NCI-H2107 treated with DMSO at 0.1 percent for 48 hours (cell line): ENCODE results near the gene CAPN8.

Source experiments
- DNase-seq: peaks from one replicate; lab custom pipeline; 2025; ENCODE audit not compliant: unreplicated experiment; lab: John Stamatoyannopoulos, UW

The CAPN8 gene

DNA sequence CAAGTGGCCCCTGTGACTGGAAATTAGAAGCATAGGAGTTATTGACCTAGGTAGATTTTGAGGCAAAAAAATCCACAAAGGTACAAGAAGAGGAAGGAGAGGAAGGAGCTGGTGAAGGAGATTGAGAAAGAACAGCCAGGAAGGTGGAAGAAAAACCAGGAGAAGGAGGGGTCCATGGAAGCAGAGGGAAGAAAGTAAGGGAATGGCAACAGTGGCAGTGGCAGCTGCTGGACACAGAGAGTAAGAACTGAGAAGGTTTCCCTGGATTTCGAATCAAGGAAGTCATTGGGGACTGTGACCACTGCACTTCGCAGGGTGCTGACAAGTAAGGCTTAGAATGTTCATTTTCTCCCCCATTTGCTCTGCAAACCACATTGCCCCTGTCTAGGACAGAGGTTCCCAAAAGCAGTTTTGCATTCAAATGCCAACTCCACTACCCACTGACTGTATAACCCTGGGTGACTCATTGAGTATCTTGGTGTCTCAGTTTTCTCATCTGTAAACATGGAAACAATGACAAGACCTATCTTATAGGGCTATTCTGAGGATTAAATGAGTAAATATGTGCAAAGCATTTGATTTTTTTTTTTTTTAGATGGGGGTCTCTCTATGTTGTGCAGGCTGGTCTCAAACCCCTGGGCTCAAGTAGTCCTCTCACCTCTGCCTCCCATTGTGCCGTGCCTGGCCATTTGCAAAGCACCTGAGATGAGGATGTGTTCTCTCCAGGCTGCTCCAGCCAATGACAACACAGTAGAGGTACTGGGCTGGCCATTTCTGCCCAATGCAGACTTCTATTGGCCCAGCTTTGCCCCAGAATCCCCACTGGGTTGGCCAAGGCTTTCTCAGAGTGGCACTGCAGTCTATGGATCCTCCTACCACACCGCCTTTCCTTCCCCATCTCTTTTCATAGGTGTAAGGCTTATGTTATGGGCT, 37.5 kb upstream of the CAPN8 start:
- no peak for DNase-seq

DNA sequence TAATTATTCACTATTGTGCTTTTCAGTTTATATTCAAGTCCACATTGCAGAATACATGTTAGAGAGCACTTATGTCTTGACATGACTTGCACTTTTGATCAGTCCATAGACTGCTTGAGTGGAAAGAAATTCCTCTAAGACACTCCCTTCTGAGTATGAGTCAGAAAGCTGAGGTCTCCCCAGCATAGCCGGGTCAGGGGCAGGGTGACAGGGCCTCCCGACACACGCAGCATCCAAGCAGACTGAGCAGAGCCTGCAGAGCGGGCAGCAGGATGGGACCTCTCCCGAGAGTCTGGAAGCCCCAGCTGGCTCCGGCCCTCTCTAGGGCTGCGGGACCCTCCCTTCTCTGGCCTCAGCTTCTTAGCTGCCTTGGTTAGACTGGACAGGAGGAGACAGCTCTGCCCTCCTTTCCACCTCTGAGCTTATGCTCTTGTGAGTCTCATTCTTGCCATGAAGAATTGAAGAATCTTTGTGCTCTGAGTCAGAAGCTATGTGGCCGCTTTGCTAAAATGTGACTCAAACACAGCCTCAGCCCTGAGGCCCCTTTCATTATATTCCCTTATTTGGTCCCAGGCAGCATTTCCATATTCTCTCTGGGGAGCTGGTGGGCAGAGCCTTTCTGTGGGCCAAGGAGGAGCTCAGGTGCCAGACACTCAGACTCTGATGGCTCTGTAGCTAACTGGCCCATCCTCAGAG, 35.6 kb upstream of the CAPN8 start:
- DNase-seq, result no peak

DNA sequence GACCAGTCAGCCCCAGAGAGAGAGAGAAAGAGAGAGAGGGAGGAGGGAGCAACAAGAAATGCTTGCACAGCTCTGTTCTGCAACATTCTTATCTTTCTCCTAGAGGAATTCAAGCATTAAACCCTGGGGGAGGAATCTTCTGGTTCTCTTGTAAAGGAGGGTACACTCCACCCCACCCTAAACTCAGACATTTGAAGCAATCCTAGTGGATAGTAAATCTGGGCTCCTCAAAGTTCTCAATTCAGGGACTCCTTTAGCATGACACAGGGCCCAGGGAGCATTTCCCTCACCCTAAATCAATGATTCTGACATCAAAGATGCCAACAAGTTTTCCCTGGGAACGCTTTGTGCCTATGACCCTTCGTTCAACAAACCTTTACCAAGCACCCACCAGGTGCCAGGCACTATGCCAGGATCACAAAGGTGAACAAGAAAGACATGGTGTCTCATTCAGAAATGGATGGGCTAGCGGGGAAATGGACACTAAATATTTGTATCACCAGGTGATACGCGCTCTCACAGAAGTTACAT, 35.0 kb upstream of the CAPN8 start:
- no peak for DNase-seq

DNA sequence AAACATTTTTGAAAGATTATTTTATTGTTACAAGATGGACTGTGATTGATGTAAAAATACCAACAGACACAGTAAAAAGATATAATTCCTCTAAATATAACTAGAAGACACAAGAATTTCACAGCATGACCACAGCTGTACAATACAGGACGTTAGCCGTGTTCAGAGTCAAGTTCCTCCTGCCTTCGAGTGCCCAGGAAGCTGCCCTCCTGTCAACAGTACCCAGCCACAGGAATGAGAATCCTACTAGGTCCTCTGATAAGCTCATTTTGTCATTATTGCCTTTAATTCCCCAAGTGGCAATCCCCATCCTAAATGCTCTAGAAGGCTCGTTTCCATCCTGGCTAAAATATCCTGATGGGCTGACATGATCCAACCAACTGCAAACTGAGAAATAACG, 30.4 kb upstream of the CAPN8 start:
- DNase-seq, result no peak

DNA sequence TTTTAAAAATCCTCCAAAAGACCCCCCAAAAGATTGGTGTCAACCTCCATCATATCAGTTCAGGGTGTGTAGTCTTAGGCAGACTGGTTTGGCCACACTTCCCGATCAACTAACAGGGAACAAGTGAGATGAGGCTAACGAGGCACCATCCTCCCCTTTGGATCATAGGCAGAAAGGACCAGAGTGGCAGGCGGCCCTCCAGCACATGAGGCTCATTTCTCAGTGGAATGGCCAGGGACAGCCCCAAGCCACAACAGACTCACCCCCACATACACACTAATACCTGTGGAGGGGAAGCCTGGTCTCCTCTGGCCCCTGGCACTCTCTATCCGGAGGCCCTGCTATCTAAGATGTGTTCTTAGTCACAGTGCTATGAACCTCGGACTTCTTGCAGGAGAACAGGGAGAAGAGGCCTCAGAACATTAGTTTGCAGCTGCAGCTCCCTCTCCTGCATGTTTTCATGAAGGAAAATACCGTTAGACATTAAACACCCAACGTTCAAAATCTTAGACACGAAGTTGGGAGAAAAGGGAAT, 29.6 kb upstream of the CAPN8 start:
- DNase-seq, result no peak

DNA sequence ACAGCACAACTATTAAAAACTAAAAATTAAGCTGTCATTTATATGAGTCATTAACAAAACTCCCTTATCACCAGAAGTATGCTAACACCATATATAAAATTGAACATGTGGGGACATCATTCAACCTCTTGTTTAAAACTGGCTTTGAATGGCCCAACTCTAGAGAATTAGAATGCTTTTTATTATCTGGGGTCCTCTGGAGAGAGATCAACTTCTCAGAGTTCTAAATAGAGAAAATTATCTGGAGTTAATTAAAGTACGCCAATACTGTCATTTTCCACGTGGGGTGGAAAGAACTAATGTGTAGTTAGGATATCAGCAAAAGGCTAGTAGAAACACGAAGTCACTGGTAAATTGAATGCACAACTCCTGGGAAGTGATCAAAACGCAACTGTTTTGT, 25.6 kb upstream of the CAPN8 start:
- DNase-seq, result no peak

DNA sequence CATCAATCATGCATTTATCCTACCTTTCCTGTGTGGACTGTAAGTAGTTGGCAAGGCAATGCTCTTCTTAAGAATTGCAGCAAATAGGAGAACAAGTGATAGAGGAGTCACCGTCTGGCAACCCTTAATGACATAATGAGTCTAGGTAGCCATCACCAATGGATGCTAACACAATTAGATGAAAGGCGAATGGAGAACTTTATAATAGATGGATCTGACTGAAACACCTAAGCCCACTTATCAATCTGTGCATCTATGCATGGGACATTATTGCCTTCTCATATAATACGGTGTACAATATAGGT, 18.9 kb upstream of the CAPN8 start:
- no peak for DNase-seq

DNA sequence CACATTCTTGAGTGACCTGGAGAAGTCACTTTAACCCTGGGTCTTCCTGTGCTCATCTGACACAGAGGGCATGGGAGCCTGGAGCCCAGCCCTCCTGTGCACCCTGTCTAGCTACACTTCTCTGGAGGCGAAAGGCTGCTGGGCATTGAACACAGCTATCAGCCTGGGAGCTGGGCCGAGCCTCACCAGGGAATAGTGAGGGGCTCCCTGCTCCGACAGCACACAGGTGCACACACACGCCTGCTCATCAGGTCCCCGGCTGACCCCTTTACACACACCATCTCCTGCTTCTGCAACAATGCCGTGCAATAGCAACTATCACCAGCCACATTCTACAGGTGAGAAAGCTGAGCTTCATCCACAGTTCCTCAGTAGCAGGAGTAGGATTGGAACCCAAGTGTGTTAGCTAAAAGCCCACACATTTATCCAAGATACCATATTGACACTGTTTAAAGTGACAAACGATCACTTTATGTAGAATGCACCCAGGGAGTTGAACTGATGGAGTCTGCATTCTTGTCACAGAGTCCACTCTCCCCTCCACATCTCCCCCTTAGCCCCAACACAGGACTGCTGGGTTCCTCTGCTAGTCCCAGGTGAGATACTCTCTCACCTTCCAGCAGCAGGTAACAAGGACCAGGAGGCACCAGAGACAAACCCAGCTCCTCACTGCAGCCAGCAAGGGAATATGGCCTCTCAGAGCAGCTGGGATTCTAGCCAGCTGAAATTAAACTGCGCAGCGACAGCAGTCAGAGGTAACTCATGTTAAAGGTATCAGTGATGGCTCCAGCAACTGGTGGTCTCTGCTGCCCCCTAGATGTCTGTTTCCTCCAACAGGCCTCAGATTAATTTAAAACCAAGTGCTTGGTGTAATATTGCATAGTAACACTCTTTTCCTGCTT, 18.3 kb upstream of the CAPN8 start:
- peak; percentile 87 for DNase-seq

DNA sequence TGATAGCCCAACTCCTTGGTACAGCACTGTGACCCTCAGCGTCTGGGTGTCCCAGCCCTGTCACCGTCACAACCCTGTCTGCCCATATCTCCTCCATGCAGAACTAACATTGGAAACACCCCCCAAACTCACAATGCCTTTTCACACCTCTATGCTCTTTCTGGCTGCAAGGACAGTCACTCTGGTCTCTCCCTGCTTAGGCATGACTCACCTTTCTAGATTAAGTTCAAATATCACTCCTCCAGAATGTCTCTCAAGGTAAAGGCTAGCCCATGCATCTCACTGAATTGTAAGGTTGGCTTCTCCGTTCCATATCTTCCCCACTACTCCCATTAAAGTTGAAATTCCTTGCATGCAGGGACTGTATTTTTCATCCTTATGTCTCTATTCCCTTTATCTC, 17.0 kb upstream of the CAPN8 start:
- no peak for DNase-seq

DNA sequence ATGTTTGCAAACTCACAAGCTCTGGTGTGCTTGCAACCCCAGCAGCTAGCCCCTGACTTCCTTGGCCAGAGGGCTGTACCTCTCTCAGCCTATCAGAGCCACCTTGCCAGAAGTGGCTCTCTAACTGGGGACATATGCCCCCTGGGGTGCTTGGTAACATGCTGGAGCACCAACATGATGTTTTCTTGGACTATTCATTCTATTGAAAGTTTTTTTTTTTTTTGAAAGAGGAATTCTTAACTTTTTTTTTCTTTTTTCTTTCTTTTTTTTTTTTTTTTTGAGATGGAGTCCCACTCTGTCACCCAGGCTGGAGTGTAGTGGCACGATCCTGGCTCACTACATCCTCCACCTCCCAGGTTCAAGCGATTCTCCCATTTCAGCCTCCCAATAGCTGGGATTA, 14.7 kb upstream of the CAPN8 start:
- DNase-seq, result no peak

DNA sequence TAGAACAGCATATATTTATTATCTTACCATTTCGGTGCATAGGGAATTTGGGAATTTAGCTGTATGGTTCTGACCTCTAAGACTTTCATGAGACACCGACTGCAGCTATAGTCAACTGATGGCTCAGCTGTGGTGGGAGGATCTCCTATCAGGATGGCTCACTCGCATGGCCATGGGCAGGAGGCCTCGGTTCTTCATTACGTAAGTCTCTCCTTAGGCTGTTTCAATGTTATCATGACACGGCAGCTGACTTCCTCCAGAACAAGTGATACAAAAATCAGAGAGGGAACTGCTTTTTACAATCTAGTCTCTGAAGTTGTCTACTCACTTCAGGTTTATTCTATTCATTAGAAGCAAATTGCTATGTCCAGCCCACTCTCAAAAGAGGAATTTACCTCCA, 13.3 kb upstream of the CAPN8 start:
- DNase-seq, result no peak

DNA sequence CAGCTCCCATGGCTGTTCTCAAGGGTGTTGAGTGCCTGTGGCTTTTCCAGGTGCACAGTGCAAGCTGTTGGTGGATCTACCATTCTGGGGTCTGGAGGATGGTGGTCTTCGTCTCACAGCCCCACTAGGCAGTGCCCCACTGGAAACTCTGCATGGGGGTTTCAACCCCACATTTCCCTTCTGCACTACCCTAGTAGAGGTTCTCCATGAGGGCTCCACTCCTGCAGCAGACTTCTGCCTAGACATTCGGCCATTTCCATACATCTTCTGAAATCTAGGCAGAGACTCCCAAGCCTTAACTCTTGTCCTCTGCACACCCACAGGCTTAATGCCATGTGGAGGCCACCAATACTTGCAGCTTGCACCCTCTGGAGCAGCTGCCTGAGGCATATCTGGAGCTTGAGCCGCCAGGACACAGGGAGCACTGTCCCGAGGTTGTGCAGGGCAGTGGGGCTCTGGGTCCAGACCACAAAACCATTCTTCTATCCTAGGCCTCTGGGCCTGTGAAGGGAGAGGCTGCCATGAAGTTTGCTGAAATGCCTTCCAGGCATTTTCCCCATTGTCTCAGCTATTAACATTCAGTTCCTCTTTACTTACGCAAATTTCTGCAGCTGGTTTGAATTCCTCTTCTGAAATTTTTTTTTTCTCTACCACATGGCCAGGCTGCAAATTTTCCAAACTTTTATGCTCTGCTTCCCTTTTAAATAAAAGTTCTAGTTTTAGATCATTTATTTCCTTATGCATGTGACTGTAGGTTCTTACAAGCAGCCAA, 8.8 kb upstream of the CAPN8 start:
- no peak for DNase-seq

DNA sequence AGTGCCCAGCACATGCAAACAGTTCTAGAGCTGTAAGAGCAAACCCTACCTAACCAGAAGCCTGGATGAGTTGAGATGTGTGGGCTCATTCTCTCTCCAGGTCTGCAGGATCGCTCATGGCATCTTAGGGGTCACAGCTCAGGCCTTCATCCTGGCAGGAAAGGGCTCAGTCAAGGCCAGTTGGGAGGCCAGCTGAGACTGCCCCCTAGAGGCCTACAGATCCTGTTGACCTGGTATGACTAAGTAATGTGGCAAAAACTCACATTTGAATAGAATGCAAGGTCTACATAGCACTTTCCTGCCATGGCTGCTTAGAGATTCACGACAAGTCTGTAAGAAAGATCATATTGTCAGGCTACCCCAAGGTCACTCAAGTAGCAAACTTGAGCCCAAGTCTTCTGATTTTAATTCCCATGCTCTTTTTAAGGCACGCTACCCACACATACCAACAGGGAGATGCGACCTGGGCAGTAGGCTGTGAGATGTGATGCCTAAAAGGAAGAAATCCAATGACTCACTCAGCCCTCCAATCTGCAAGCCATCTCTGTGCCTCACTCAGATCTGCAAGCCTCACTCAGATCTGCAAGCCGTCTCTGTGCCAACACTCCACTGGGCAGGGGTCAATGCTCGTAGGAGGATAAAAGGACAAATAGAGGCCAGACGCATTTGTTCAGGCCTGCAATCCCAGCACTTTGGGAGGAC, 5.1 kb upstream of the CAPN8 start:
- no peak for DNase-seq

DNA sequence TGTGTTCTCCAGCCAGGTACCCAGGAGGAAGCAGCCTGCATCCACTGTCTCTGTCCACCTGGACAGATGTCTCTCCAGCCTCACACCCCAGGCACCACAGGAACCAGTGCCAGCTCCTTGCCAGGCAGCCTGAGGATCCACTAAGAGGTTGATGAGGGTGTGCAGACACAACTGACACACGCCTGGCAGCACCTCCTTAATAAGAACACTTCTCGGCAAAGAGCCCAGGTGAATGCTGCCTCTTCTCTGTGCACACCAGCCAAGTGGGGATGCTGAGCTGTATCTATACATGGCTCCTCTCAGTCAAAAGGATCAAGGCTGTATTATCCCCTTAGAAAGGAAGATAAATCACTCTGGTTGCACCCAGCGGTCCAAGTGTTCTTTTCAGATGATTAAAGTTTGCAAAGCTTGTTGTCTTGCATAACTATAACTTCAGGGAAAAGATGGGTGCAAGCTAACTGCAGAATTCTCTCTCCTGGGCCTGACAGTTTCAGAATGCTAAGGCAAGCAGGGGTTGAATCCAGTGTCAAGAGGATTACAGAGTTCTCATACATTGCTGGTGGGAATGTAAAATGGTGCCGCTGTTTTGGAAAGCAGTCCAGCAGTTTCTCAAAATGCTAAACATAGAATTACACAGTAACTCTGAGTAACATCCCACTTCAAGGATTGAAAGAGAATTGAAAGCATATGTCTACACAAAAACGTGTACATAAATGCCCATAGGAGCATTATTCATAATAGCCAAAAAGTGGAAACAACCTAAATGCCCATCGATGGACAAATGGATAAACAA, 3.7 kb upstream of the CAPN8 start:
- DNase-seq, result no peak

DNA sequence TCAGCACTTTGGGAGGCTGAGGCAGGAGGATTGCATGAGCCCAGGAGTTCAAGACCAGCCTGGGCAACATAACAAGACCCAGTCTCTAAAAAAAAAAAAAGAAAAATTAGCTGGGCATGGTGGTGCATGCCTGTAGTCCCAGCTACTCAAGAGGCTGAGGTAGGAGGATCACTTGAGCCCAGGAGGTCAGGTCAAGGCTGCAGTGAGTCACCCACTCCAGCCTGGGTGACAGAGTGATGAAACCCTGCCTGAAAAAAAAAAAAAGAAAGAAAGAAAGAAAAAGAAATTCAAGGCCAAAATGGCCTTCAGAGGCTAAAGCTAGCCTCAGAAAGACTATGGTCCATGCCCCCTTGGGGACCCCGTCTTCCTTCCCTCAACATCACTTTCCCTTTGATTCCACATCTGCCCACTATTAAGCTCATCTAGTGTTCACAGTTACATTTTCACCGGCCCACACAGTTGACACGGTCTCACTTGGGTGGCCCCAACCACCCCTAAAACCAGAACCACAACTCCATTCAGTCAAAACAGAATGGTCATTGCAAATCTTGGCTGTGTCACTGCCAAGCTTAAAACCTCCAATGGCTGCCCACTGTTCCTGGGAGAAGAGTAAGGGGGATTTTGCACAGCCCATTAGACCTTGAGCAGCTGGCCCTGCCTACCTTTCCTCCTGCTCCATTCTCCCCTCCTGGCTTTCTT, 2.1 kb upstream of the CAPN8 start:
- no peak for DNase-seq

DNA sequence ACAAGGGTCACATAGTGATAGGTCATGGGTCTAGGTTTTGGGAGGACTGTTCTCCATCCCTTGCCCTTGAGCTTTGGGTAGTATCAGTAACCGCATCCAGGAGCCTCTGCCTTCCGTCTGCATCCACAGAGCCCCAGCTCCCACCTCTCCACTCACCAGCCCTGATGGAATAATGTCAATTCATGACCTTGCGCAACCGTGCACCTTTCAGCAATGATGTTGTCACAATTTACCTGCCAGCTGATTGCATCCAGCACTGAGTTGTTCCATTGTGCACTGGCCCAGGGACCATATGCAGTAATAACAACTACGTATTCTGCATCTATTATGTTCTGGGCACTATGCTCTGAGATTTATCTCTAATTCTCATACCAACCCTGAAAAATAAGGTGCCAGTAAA, 1.4 kb downstream of the CAPN8 start:
- DNase-seq, result no peak

DNA sequence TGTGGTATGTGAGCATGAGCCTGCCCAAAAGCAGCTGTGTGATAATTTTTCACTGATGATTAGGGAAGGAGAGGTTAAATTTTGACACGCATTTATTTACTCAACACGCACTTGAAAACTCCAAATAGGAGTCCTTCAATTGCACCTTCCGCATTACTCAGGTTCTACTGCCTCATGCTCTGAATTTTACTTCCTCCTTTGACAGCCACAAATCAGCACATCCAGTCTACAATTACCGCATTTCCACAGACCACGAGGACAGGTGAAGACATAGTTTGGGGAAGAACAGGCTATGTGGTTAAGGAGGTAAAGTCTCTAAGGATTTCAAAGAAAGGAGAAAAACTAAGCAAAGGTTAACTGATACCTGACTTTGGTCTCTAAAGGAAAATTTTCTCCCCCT, 2.6 kb downstream of the CAPN8 start:
- DNase-seq, result no peak

DNA sequence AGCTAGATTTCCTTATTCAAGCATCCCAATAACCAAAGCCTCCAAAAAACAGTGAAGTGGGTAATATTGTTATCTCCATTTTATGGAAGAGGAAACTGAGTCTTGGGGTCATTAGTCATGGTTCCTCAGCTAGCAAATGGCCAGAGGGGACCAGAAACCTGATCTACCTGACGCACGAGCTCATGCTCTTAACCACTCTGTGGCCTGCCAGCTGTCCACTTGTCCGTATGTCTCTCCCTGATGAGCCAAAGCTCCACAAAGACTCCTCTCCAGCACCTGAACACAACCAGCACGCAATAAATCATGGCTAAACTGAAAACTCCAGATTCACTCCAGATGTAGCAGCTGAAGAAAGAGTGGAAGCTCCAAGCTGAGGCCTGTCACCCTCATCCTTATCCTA, 5.8 kb downstream of the CAPN8 start:
- no peak for DNase-seq
